Stimulated activated CD8-positive, alpha-beta memory T cell treated with anti-CD3 and anti-CD28 coated beads, Interleukin-2, amount 100 ng/mL, for 48 hours (primary cell): ENCODE measurements around the gene S100A7.
A peak's percentile ranks its signal among the peaks of the same experiment; 100 is the strongest.
"Not testable (repeated sequence)": the region's sequence is repeated elsewhere in the genome, so short reads cannot be mapped to it uniquely, and the experiment has no call there.

Experiments
- DNase-seq, 2 donors: peaks; one replicate each; pipeline ENCODE4 v3.0.0-alpha.2; 2020; ENCODE audit warnings: low read depth in 2 of 2

S100A7 gene

GRCh38 chr1:153431002-153431401 is 29.4 kb downstream of the S100A7 start:
- DNase-seq, result no peak

GRCh38 chr1:153430561-153430960 is 29.9 kb downstream of the S100A7 start:
- no peak for DNase-seq

- no peak for DNase-seq
These were observed 30.3 kb downstream of the S100A7 start for GRCh38 chr1:153430166-153430553.

GRCh38 chr1:153429266-153430165 is 30.9 kb downstream of the S100A7 start:
- no peak for DNase-seq

GRCh38 chr1:153428791-153429190 is 31.7 kb downstream of the S100A7 start:
- DNase-seq, result no peak

GRCh38 chr1:153428073-153428638 is 32.3 kb downstream of the S100A7 start:
- no peak for DNase-seq

GRCh38 chr1:153426809-153427208 is 33.6 kb downstream of the S100A7 start:
- no peak for DNase-seq

- DNase-seq, result peak; percentile 24 to 55
These were observed 37.9 kb downstream of the S100A7 start for GRCh38 chr1:153422450-153423068.

GRCh38 chr1:153420306-153420705 is 40.1 kb downstream of the S100A7 start:
- DNase-seq, result no peak

- DNase-seq, result not testable (repeated sequence)
These were observed 41.0 kb downstream of the S100A7 start for GRCh38 chr1:153419436-153419793.

- DNase-seq, result not testable (repeated sequence)
These were observed 41.6 kb downstream of the S100A7 start for GRCh38 chr1:153418758-153419435.

- DNase-seq, result no peak
These were observed 43.1 kb downstream of the S100A7 start for GRCh38 chr1:153417136-153417888.

- no peak for DNase-seq
These were observed 44.4 kb downstream of the S100A7 start, which contains the start of gene S100A7A for GRCh38 chr1:153415850-153416570. S100A7A (plus strand) TSS chr1:153416520; CDS start chr1:153418083, 1,563 bp downstream.

- not testable (repeated sequence) for DNase-seq
These were observed 46.5 kb downstream of the S100A7 start for GRCh38 chr1:153413961-153414360.
